ENCODE data around the gene ERC2.

The ERC2 gene

GRCh38 chr3:55716044-55716443, 752.2 kb downstream of the ERC2 start:
- no peak for DNase-seq (ENCODE audit: low read depth)

GRCh38 chr3:55714057-55714456, 754.2 kb downstream of the ERC2 start:
- DNase-seq (ENCODE audit: low read depth) = no peak

- DNase-seq (ENCODE audit: low read depth) = no peak
These were observed 756.6 kb downstream of the ERC2 start for GRCh38 chr3:55711646-55712045.

- DNase-seq (ENCODE audit: low read depth) = no peak
These were observed 758.8 kb downstream of the ERC2 start for GRCh38 chr3:55709411-55710012.

GRCh38 chr3:55708921-55709320, 759.3 kb downstream of the ERC2 start:
- DNase-seq (ENCODE audit: low read depth) = no peak

GRCh38 chr3:55708242-55708641, 760.0 kb downstream of the ERC2 start:
- DNase-seq (ENCODE audit: low read depth) = no peak

GRCh38 chr3:55704521-55704920, 763.7 kb downstream of the ERC2 start:
- no peak for DNase-seq (ENCODE audit: low read depth)

GRCh38 chr3:55702822-55703221, 765.4 kb downstream of the ERC2 start:
- no peak for DNase-seq (ENCODE audit: low read depth)

- no peak for DNase-seq (ENCODE audit: low read depth)
These were observed 766.3 kb downstream of the ERC2 start for GRCh38 chr3:55701997-55702396.

GRCh38 chr3:55698831-55699230, 769.4 kb downstream of the ERC2 start:
- DNase-seq (ENCODE audit: low read depth) = no peak

- no peak for DNase-seq (ENCODE audit: low read depth)
These were observed 770.9 kb downstream of the ERC2 start for GRCh38 chr3:55697177-55697865.

GRCh38 chr3:55692957-55693558, 775.2 kb downstream of the ERC2 start:
- no peak for DNase-seq (ENCODE audit: low read depth)

GRCh38 chr3:55692295-55692956, 775.8 kb downstream of the ERC2 start:
- DNase-seq (ENCODE audit: low read depth) = no peak

- no peak for DNase-seq (ENCODE audit: low read depth)
These were observed 777.1 kb downstream of the ERC2 start for GRCh38 chr3:55691141-55691540.

- DNase-seq (ENCODE audit: low read depth) = no peak
These were observed 777.5 kb downstream of the ERC2 start for GRCh38 chr3:55690726-55691125.

- no peak for DNase-seq (ENCODE audit: low read depth)
These were observed 778.1 kb downstream of the ERC2 start for GRCh38 chr3:55690177-55690576.

- no peak for DNase-seq (ENCODE audit: low read depth)
These were observed 780.1 kb downstream of the ERC2 start for GRCh38 chr3:55688154-55688553.

- no peak for DNase-seq (ENCODE audit: low read depth)
These were observed 780.7 kb downstream of the ERC2 start for GRCh38 chr3:55687526-55687925.

- no peak for DNase-seq (ENCODE audit: low read depth)
These were observed 781.6 kb downstream of the ERC2 start for GRCh38 chr3:55686426-55687254.

- DNase-seq (ENCODE audit: low read depth) = no peak
These were observed 784.5 kb downstream of the ERC2 start for GRCh38 chr3:55683666-55684270.

- no peak for DNase-seq (ENCODE audit: low read depth)
These were observed 785.8 kb downstream of the ERC2 start for GRCh38 chr3:55682461-55682860.

All from stimulated activated CD8-positive, alpha-beta memory T cell treated with anti-CD3 and anti-CD28 coated beads, Interleukin-15, amount 100 ng/mL, for 24 hours (primary cell).